ENCODE results near the gene TRAPPC4.
"Not testable (repeated sequence)": the region's sequence is repeated elsewhere in the genome, so short reads cannot be mapped to it uniquely, and the experiment has no call there.

The TRAPPC4 gene

GRCh38 chr11:119014209-119014924 is 4.2 kb upstream of the TRAPPC4 start:
- DNase-seq: no peak

GRCh38 chr11:119015054-119015611 is 3.4 kb upstream of the TRAPPC4 start:
- DNase-seq: no peak

- no peak for DNase-seq
These were observed 2.2 kb upstream of the TRAPPC4 start for GRCh38 chr11:119016216-119017009.

- DNase-seq: not testable (repeated sequence)
These were observed 1.2 kb upstream of the TRAPPC4 start for GRCh38 chr11:119017377-119017776.

- DNase-seq: no peak
These were observed 1.4 kb downstream of the TRAPPC4 start for GRCh38 chr11:119019996-119020395.

- DNase-seq: no peak
These were observed 3.1 kb downstream of the TRAPPC4 start for GRCh38 chr11:119021631-119022030.

- no peak for DNase-seq
These were observed 5.2 kb downstream of the TRAPPC4 start for GRCh38 chr11:119023741-119024140.

GRCh38 chr11:119024430-119025098 is 6.0 kb downstream of the TRAPPC4 start:
- DNase-seq: no peak

- no peak for DNase-seq
These were observed 6.5 kb downstream of the TRAPPC4 start for GRCh38 chr11:119025099-119025473.

- DNase-seq: no peak
These were observed 7.0 kb downstream of the TRAPPC4 start for GRCh38 chr11:119025541-119025940.

GRCh38 chr11:119025978-119026766 is 7.6 kb downstream of the TRAPPC4 start:
- DNase-seq: no peak

GRCh38 chr11:119026970-119027369 is 8.4 kb downstream of the TRAPPC4 start:
- no peak for DNase-seq

- no peak for DNase-seq
These were observed 9.2 kb downstream of the TRAPPC4 start for GRCh38 chr11:119027561-119028345.

GRCh38 chr11:119028346-119029068 is 9.9 kb downstream of the TRAPPC4 start:
- DNase-seq: no peak

- DNase-seq: no peak
These were observed 10.4 kb downstream of the TRAPPC4 start for GRCh38 chr11:119029069-119029339.

- DNase-seq: no peak
These were observed 10.9 kb downstream of the TRAPPC4 start for GRCh38 chr11:119029340-119030028.

- no peak for DNase-seq
These were observed 11.4 kb downstream of the TRAPPC4 start for GRCh38 chr11:119030029-119030328.

GRCh38 chr11:119030329-119031047 is 11.9 kb downstream of the TRAPPC4 start, which contains the start of gene SLC37A4:
SLC37A4 (minus strand) TSS chr11:119030877.
- DNase-seq: peak; percentile 71

GRCh38 chr11:119031912-119032280 is 13.3 kb downstream of the TRAPPC4 start:
- DNase-seq: no peak

GRCh38 chr11:119033421-119033820 is 14.9 kb downstream of the TRAPPC4 start:
- DNase-seq: not testable (repeated sequence)

Measured in SIG-M5 (cell line).